MCF 10A (cell line): ENCODE data around the gene UNC80. TPM values are rescaled to one million over a fixed set of nuclear protein-coding genes. Genes with fewer than 3 reads are reported as not detected.

Experiments used
- BruUV-seq: library from RNA; stranded (reverse); fragments of 400-500 nt; replicated peaks from 2 replicates; lab custom pipeline; 2021; lab: Mats Ljungman, UMichigan
- CTCF ChIA-PET: fragments of 300-600 bp; sonication (Branson Sonifier 250); formaldehyde crosslinking; extraction: SDS; loops from one replicate; lab custom pipeline; 2021; ENCODE audit warnings: antibody characterized with exemption, inconsistent platforms; lab: Yijun Ruan, JAX
- POLR2A ChIA-PET: fragments of 300-600, 350-650 bp; sonication (Branson Sonifier 250); formaldehyde crosslinking; extraction: SDS; loops from one replicate; lab custom pipeline; 2020; ENCODE audit warnings: antibody characterized with exemption, inconsistent platforms; lab: Yijun Ruan, JAX
- DNase-seq: peaks from one replicate; pipeline ENCODE4 v3.0.0-alpha.2; 2018; ENCODE audit not compliant: unreplicated experiment
- H3K27ac Mint-ChIP-seq: one replicate; pipeline ENCODE4 v1.8.0; 2022; ENCODE audit warnings: mild to moderate bottlenecking, low read depth, mixed read lengths; ENCODE audit not compliant: unreplicated experiment
- H3K27me3 Mint-ChIP-seq: one replicate; pipeline ENCODE4 v1.8.0; 2022; ENCODE audit warnings: mixed read lengths; ENCODE audit not compliant: insufficient read depth, unreplicated experiment
- H3K36me3 Mint-ChIP-seq: one replicate; pipeline ENCODE4 v1.8.0; 2022; ENCODE audit warnings: mild to moderate bottlenecking, moderate library complexity, mixed read lengths; ENCODE audit not compliant: insufficient read depth, unreplicated experiment
- H3K4me1 Mint-ChIP-seq: one replicate; pipeline ENCODE4 v1.8.0; 2022; ENCODE audit warnings: mixed read lengths; ENCODE audit not compliant: insufficient read depth, unreplicated experiment
- H3K4me3 Mint-ChIP-seq: one replicate; pipeline ENCODE4 v1.8.0; 2022; ENCODE audit warnings: mild to moderate bottlenecking, moderate library complexity, mixed read lengths; ENCODE audit not compliant: unreplicated experiment
- H3K9me3 Mint-ChIP-seq: one replicate; pipeline ENCODE4 v1.8.0; 2022; ENCODE audit warnings: mixed read lengths; ENCODE audit not compliant: unreplicated experiment
- CTCF ChIP-seq: fragments of 200-600 bp; IDR thresholded peaks from one replicate; pipeline ENCODE4 v1.8.0; 2022; ENCODE audit warnings: antibody characterized with exemption, mild to moderate bottlenecking; ENCODE audit not compliant: unreplicated experiment
- intact Hi-C: fragments of 100-400 bp; cut with micrococcal nuclease; formaldehyde crosslinking; loops from 2 replicates; pipeline ENCODE4 v1.14.1; 2022
- total RNA-seq: library from RNA; stranded (reverse); gene quantifications from 2 replicates; pipeline ENCODE4 v1.2.3, GENCODE V29; 2022

UNC80 gene
- total RNA-seq, 1 experiment from 2014 or later, result not detected

GRCh38 chr2:209956271-209956670, 184.6 kb downstream of the UNC80 start:
- CTCF ChIA-PET, result no interaction called here
- POLR2A ChIA-PET, result interaction anchor here (0.6 to 1.1 kb wide), 2 partner anchors 10 to 387 kb away, joined by 3 read pairs; no protein-coding TSS in a partner anchor
- Mint-ChIP-seq H3K27me3 (no peaks in the 10 kb centered on the region), H3K4me1 (no peaks in the 10 kb centered on the region), H3K9me3 (peaks cover 8% of the 10 kb centered on the region), H3K36me3 (no peaks in the 10 kb centered on the region), H3K27ac (no peak overlapping the region), H3K4me3 (no peak overlapping the region)
- no peak for DNase-seq
- BruUV-seq, result no TSS peak
- no peak for TF ChIP-seq CTCF
- intact Hi-C loops, result no loop called here

DNA sequence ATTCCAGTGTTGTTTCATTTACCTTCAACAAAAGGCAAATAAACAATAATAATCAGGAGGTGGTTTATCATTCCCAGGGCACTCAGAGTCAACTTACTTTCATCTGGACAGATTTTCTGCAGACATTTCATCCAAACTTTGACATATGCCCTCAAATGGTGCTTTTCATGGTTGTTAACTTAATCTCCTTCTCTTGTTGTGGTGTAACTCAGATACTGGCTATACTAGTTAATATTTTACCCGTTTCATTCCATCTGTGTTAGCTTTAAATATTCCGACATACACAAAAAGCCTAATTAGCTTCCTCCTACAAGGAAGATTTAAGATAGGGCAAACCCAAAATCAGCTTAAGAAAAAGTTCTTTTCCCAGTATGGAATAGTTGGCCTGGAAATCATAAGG, 186.4 kb downstream of the UNC80 start:
- Mint-ChIP-seq H3K27me3 (no peaks in the 10 kb centered on the region), H3K27ac (no peak overlapping the region), H3K9me3 (no peaks in the 10 kb centered on the region), H3K4me1 (no peaks in the 10 kb centered on the region), H3K36me3 (no peaks in the 10 kb centered on the region), H3K4me3 (no peak overlapping the region)
- ChIA-PET CTCF (interaction anchor here (0.6 to 2.5 kb wide), 6 partner anchors 19 to 624 kb away, joined by 3 to 11 read pairs (median 4); no protein-coding TSS in a partner anchor), POLR2A (interaction anchor here (1.5 kb wide), 1 partner anchor 9 kb away, joined by 3 read pairs; no protein-coding TSS in a partner anchor)
- intact Hi-C loops, result no loop called here
- DNase-seq, result no peak
- BruUV-seq, result no TSS peak
- no peak for TF ChIP-seq CTCF

DNA sequence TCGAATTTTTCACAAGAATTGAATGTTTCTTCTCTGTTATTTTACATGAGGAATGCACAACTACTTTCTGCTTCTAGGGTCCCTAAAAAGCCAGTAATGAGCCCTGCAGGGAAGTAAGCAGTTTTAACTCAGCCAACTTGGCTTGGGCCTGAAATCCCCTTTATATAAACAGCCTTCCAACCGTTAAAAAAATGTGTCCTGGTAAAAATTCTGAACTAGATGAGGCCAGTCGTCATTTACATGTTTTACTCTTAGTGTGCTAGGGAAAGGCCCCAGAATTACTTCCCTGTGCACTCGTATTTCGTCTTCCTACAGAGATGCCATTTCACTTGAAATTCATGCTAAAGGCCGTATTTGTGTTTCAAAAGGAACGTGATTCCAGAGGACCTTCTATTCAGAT, 188.4 kb downstream of the UNC80 start:
- ChIA-PET CTCF (interaction anchor here (0.6 to 3.9 kb wide), 29 partner anchors 9 to 1543 kb away, joined by 3 to 29 read pairs (median 5); partner anchors contain the start of gene MAP2), POLR2A (no interaction called here)
- Mint-ChIP-seq H3K27me3 (no peaks in the 10 kb centered on the region), H3K4me3 (no peak overlapping the region), H3K9me3 (no peaks in the 10 kb centered on the region), H3K4me1 (no peaks in the 10 kb centered on the region), H3K36me3 (no peaks in the 10 kb centered on the region), H3K27ac (no peak overlapping the region)
- no peak for TF ChIP-seq CTCF
- intact Hi-C loops, result loop anchor here (5.0 to 10.0 kb wide), 2 partner anchors 165 to 383 kb away; no protein-coding TSS in a partner anchor
- no TSS peak for BruUV-seq
- no peak for DNase-seq

GRCh38 chr2:209960676-209961630, 189.3 kb downstream of the UNC80 start:
- DNase-seq, result peak; percentile 73
- intact Hi-C loops, result loop anchor here (1.0 to 10.0 kb wide), 5 partner anchors 166 to 627 kb away; partner anchors contain the start of gene MAP2
- Mint-ChIP-seq H3K27ac (no peak overlapping the region), H3K4me1 (no peaks in the 10 kb centered on the region), H3K36me3 (no peaks in the 10 kb centered on the region), H3K4me3 (no peak overlapping the region), H3K27me3 (no peaks in the 10 kb centered on the region), H3K9me3 (no peaks in the 10 kb centered on the region)
- ChIA-PET CTCF (interaction anchor here (0.5 to 3.9 kb wide), 66 partner anchors 8 to 1692 kb away, joined by 3 to 29 read pairs (median 4); partner anchors contain the start of gene MAP2), POLR2A (interaction anchor here (0.6 to 1.3 kb wide), 2 partner anchors 529 to 537 kb away, joined by 3 to 4 read pairs; partner anchors contain the start of gene MAP2)
- BruUV-seq, result no TSS peak
- peak; percentile 68 for TF ChIP-seq CTCF
